A673 (cell line): Measurements from ENCODE around the gene LGALS14. TPM values are rescaled to one million over a fixed set of nuclear protein-coding genes. Genes with fewer than 3 reads are reported as not detected.
"Not testable (repeated sequence)": the region's sequence is repeated elsewhere in the genome, so short reads cannot be mapped to it uniquely, and the experiment has no call there.

Source experiments
- BruUV-seq: library from RNA; stranded (reverse); fragments of 400-500 nt; replicated peaks from 2 replicates; lab custom pipeline; 2021; lab: Mats Ljungman, UMichigan
- CTCF ChIA-PET: fragments of 300-600 bp; sonication (Branson Sonifier 250); formaldehyde crosslinking; loops from one replicate; lab custom pipeline; 2022; ENCODE audit warnings: antibody characterized with exemption; lab: Charles Lee
- POLR2A ChIA-PET: fragments of 300-600 bp; sonication (Branson Sonifier 250); formaldehyde crosslinking; loops from one replicate; lab custom pipeline; 2022; ENCODE audit warnings: antibody characterized with exemption; ENCODE audit not compliant: low non-redundant PET; lab: Charles Lee
- DNase-seq: peaks from one replicate; pipeline ENCODE4 v3.0.0-alpha.2; 2015; ENCODE audit warnings: low spot score
- H3K27ac ChIP-seq: fragments of 200-600 bp; sonication (generic); 2 replicates; pipeline ENCODE4 v1.5.1; 2016; ENCODE audit warnings: mixed run types, low read depth, mild to moderate bottlenecking, mixed read lengths, antibody characterized with exemption, low read length; ENCODE audit not compliant: poor library complexity, severe bottlenecking
- H3K27me3 ChIP-seq: fragments of 200-600 bp; sonication (generic); replicated peaks from 2 replicates; pipeline ENCODE4 v1.6.1; 2017; ENCODE audit warnings: mixed run types, low read depth, mild to moderate bottlenecking, mixed read lengths, antibody characterized with exemption, low read length; ENCODE audit not compliant: insufficient read depth, poor library complexity
- H3K36me3 ChIP-seq: fragments of 200-600 bp; sonication (generic); 2 replicates; pipeline ENCODE4 v1.6.1; 2016; ENCODE audit warnings: mixed run types, mild to moderate bottlenecking, mixed read lengths, antibody characterized with exemption, low read length; ENCODE audit not compliant: insufficient read depth, poor library complexity, severe bottlenecking
- H3K4me1 ChIP-seq: fragments of 200-600 bp; sonication (generic); 2 replicates; pipeline ENCODE4 v1.6.1; 2017; ENCODE audit warnings: mixed run types, mild to moderate bottlenecking, mixed read lengths, antibody characterized with exemption, low read length; ENCODE audit not compliant: insufficient read depth, poor library complexity, severe bottlenecking
- H3K4me3 ChIP-seq: fragments of 200-600 bp; sonication (generic); 2 replicates; pipeline ENCODE4 v1.5.1; 2016; ENCODE audit warnings: low read depth, mixed run types, mild to moderate bottlenecking, mixed read lengths, low read length; ENCODE audit not compliant: poor library complexity, severe bottlenecking
- H3K9me3 ChIP-seq: fragments of 200-600 bp; sonication (generic); 2 replicates; pipeline ENCODE4 v1.6.1; 2016; ENCODE audit warnings: mixed run types, low read depth, mild to moderate bottlenecking, mixed read lengths, antibody characterized with exemption, low read length; ENCODE audit not compliant: poor library complexity, severe bottlenecking
- CTCF ChIP-seq: fragments of 300-800, 200-600 bp; sonication (generic); conservative IDR thresholded peaks from 2 replicates; pipeline ENCODE4 v1.5.1; 2017; ENCODE audit warnings: low read depth, mild to moderate bottlenecking, antibody characterized with exemption, low read length, moderate library complexity, mixed read lengths
- EZH2 ChIP-seq: fragments of 200-600 bp; sonication (generic); IDR thresholded peaks from 2 replicates; pipeline ENCODE4 v1.6.1; 2017; ENCODE audit warnings: borderline replicate concordance, low read depth, mild to moderate bottlenecking, mixed read lengths, antibody characterized with exemption, low read length; ENCODE audit not compliant: poor library complexity, severe bottlenecking
- intact Hi-C: fragments of 100-400 bp; cut with micrococcal nuclease; formaldehyde crosslinking; loops from one replicate; pipeline ENCODE4 v1.10.0; 2022; ENCODE audit not compliant: unreplicated experiment
- total RNA-seq: library from RNA; stranded (reverse); gene quantifications from 2 replicates; pipeline ENCODE4 v1.2.3, GENCODE V29; 2021

Gene LGALS14
- total RNA-seq, 1 experiment from 2014 or later: not detected

GRCh38 chr19:39671739-39672363 is 32.4 kb upstream of the LGALS14 start:
- ChIA-PET POLR2A (interaction anchor here (0.6 kb wide), 1 partner anchor 162 kb away, joined by 3 read pairs; no protein-coding TSS in a partner anchor), CTCF (interaction anchor here (1.0 kb wide), 1 partner anchor 120 kb away, joined by 8 read pairs; no protein-coding TSS in a partner anchor)
- intact Hi-C loops: loop anchor here (1.0 to 2.0 kb wide), 2 partner anchors 120 to 231 kb away; no protein-coding TSS in a partner anchor
- H3K4me1 ChIP-seq: no peaks in the 10 kb centered on the region
- no peak overlapping the region for H3K4me3 ChIP-seq
- H3K36me3 ChIP-seq: no peaks in the 10 kb centered on the region
- H3K9me3 ChIP-seq: no peaks in the 10 kb centered on the region
- no peak overlapping the region for H3K27ac ChIP-seq
- BruUV-seq: no TSS peak
- DNase-seq: peak; percentile 65
- TF ChIP-seq EZH2 (no peak), CTCF (peak; percentile 65)
- peaks cover 3% of the 10 kb centered on the region for H3K27me3 ChIP-seq

GRCh38 chr19:39672473-39672872 is 31.8 kb upstream of the LGALS14 start:
- Histone ChIP-seq H3K4me1 (no peaks in the 10 kb centered on the region), H3K4me3 (no peak overlapping the region), H3K27me3 (peaks cover 3% of the 10 kb centered on the region), H3K27ac (no peak overlapping the region), H3K36me3 (no peaks in the 10 kb centered on the region), H3K9me3 (no peaks in the 10 kb centered on the region)
- no peak for TF ChIP-seq EZH2
- TF ChIP-seq CTCF: no peak
- BruUV-seq: no TSS peak
- CTCF ChIA-PET: interaction anchor here (0.6 to 1.0 kb wide), 2 partner anchors 121 to 270 kb away, joined by 8 read pairs; no protein-coding TSS in a partner anchor
- DNase-seq: no peak
- POLR2A ChIA-PET: no interaction called here
- intact Hi-C loops: loop anchor here (1.0 to 2.0 kb wide), 2 partner anchors 120 to 232 kb away; no protein-coding TSS in a partner anchor

GRCh38 chr19:39673862-39674261 is 30.4 kb upstream of the LGALS14 start:
- H3K9me3 ChIP-seq, CTCF ChIA-PET, DNase-seq, POLR2A ChIA-PET, H3K36me3 ChIP-seq, H3K27ac ChIP-seq, H3K27me3 ChIP-seq, H3K4me3 ChIP-seq, BruUV-seq, H3K4me1 ChIP-seq: not testable (repeated sequence)
- intact Hi-C loops: loop anchor here (2.0 kb wide), 1 partner anchor 233 kb away; no protein-coding TSS in a partner anchor
